Prostate gland (tissue), 2 donors: ENCODE measurements around the gene GANC. TPM values are rescaled to one million over a fixed set of nuclear protein-coding genes. Genes with fewer than 3 reads are reported as not detected.
A peak's percentile ranks its signal among the peaks of the same experiment; 100 is the strongest.

Experiments used
- DNase-seq: peaks from one replicate; pipeline ENCODE4 v3.0.0-alpha.2; 2019; ENCODE audit warnings: low spot score
- H3K27ac ChIP-seq, 2 donors: fragments of 200-600 bp; sonication (generic); 2 replicates each; pipeline ENCODE4 v1.5.1; 2017 to 2019
- H3K27me3 ChIP-seq: fragments of 200-600 bp; sonication (generic); replicated peaks from 2 replicates; pipeline ENCODE4 v1.5.1; 2019; ENCODE audit not compliant: insufficient read depth
- H3K36me3 ChIP-seq, 2 donors: fragments of 200-600 bp; sonication (generic); 1 replicate in 1 of 2; 2 replicates in 1 of 2; pipeline versions ENCODE4 v1.5.1 to v1.8.1; 2017 to 2019
- H3K4me1 ChIP-seq: fragments of 200-600 bp; sonication (generic); replicated peaks from 2 replicates; pipeline ENCODE4 v1.5.1; 2019
- H3K4me3 ChIP-seq, 2 donors: fragments of 200-600 bp; sonication (generic); 2 replicates each; pipeline ENCODE4 v1.5.1; 2017 to 2019
- H3K9me3 ChIP-seq: fragments of 200-600 bp; sonication (generic); 2 replicates; pipeline ENCODE4 v1.5.1; 2017
- CTCF ChIP-seq, 4 experiments: fragments of 200-600 bp in 2 of 4; fragments of 450-650 bp in 2 of 4; sonication (generic) in 2 of 4; IDR thresholded peaks; 1 replicate in 3 of 4; 2 replicates in 1 of 4; pipeline ENCODE4 v1.5.1; 2016 to 2019; ENCODE audit warnings: antibody characterized with exemption in 4 of 4, mild to moderate bottlenecking in 2 of 4, moderate library complexity in 2 of 4
- POLR2A ChIP-seq: fragments of 450-650 bp; IDR thresholded peaks from one replicate; pipeline ENCODE4 v1.6.1; 2016; ENCODE audit warnings: antibody characterized with exemption, mild to moderate bottlenecking
- POLR2AphosphoS5 ChIP-seq: sonication (generic); formaldehyde crosslinking; IDR thresholded peaks from one replicate; pipeline ENCODE4 v1.6.1; 2017; ENCODE audit warnings: antibody characterized with exemption
- WGBS: methylation state at CpG from one replicate; pipeline ENCODE4 v1.1.5; 2018; 5-methylcytosine and 5-hydroxymethylcytosine counted together
- intact Hi-C: fragments of 100-400 bp; cut with DNase I; formaldehyde crosslinking; loops from one replicate; pipeline ENCODE4 v1.14.2; 2022
- total RNA-seq, 2 donors: library from RNA; depleted of rRNA; stranded (reverse); fragments of >200 nt; gene quantifications; one replicate each; pipeline ENCODE4 v1.1.0, GENCODE V29; 2016

Gene GANC
- total RNA-seq, 2 donors from 2014 or later, result 10.2 to 38.7 TPM

- no peak for DNase-seq
- intact Hi-C loops, result no loop called here
- Histone ChIP-seq H3K27me3 (no peaks in the 10 kb centered on the region), H3K9me3 (no peaks in the 10 kb centered on the region), H3K4me3 (no peak overlapping the region), H3K4me1 (no peaks in the 10 kb centered on the region), H3K36me3 (no peaks in the 10 kb centered on the region), H3K27ac (no peak overlapping the region)
- WGBS, result 94% methylated on average over 3 of the region's 3 CpGs
- TF ChIP-seq POLR2A (no peak), POLR2AphosphoS5 (no peak), CTCF (IDR thresholded peaks at IDR 0.05) (no peak)
Observed at GRCh38 chr15:42363487-42363886, 90.5 kb downstream of the GANC start.

GRCh38 chr15:42363942-42364341 lies 90.9 kb downstream of the GANC start:
- no peak for TF ChIP-seq POLR2A
- no peak for TF ChIP-seq CTCF (IDR thresholded peaks at IDR 0.05)
- TF ChIP-seq POLR2AphosphoS5, result no peak
- H3K27me3 ChIP-seq, result no peaks in the 10 kb centered on the region
- no peaks in the 10 kb centered on the region for H3K4me1 ChIP-seq
- no peaks in the 10 kb centered on the region for H3K9me3 ChIP-seq
- H3K4me3 ChIP-seq, result no peak overlapping the region
- no peaks in the 10 kb centered on the region for H3K36me3 ChIP-seq
- DNase-seq, result no peak
- intact Hi-C loops, result no loop called here
- H3K27ac ChIP-seq, result no peak overlapping the region

GRCh38 chr15:42364529-42364928 lies 91.5 kb downstream of the GANC start:
- no peaks in the 10 kb centered on the region for H3K4me1 ChIP-seq
- no peak for TF ChIP-seq POLR2AphosphoS5
- no peak for TF ChIP-seq POLR2A
- no peak for TF ChIP-seq CTCF (IDR thresholded peaks at IDR 0.05)
- no peaks in the 10 kb centered on the region for H3K27me3 ChIP-seq
- no peak overlapping the region for H3K27ac ChIP-seq
- no peak overlapping the region for H3K4me3 ChIP-seq
- H3K36me3 ChIP-seq, result no peaks in the 10 kb centered on the region
- 8% methylated on average over 1 of the region's 1 CpG for WGBS
- intact Hi-C loops, result no loop called here
- DNase-seq, result peak; percentile 12
- no peaks in the 10 kb centered on the region for H3K9me3 ChIP-seq

- 93% methylated on average over 5 of the region's 5 CpGs for WGBS
- Histone ChIP-seq H3K4me1 (no peaks in the 10 kb centered on the region), H3K27ac (no peak overlapping the region), H3K27me3 (no peaks in the 10 kb centered on the region), H3K4me3 (no peak overlapping the region), H3K9me3 (no peaks in the 10 kb centered on the region), H3K36me3 (no peaks in the 10 kb centered on the region)
- intact Hi-C loops, result no loop called here
- TF ChIP-seq POLR2AphosphoS5, result no peak
- no peak for TF ChIP-seq CTCF (IDR thresholded peaks at IDR 0.05)
- no peak for TF ChIP-seq POLR2A
- no peak for DNase-seq
Observed at GRCh38 chr15:42365921-42366550, 93.0 kb downstream of the GANC start.

- intact Hi-C loops, result no loop called here
- no peak overlapping the region for H3K4me3 ChIP-seq
- H3K36me3 ChIP-seq, result no peaks in the 10 kb centered on the region
- 81% methylated on average over 5 of the region's 5 CpGs for WGBS
- no peak overlapping the region for H3K27ac ChIP-seq
- no peaks in the 10 kb centered on the region for H3K27me3 ChIP-seq
- no peaks in the 10 kb centered on the region for H3K9me3 ChIP-seq
- DNase-seq, result no peak
- TF ChIP-seq CTCF (IDR thresholded peaks at IDR 0.05) (no peak), POLR2AphosphoS5 (no peak), POLR2A (no peak)
- no peaks in the 10 kb centered on the region for H3K4me1 ChIP-seq
Observed at GRCh38 chr15:42367041-42367440, 94.0 kb downstream of the GANC start.
